Neural cell (in vitro differentiated cells): ENCODE measurements around the gene SF3B3. TPM values are rescaled to one million over a fixed set of nuclear protein-coding genes. Genes with fewer than 3 reads are reported as not detected.
"Not testable (repeated sequence)": the region's sequence is repeated elsewhere in the genome, so short reads cannot be mapped to it uniquely, and the experiment has no call there.

Experiments
- H2AFZ ChIP-seq: fragments of 200-600, 300-800 bp; sonication (generic), shearing (Covaris generic); 2 replicates; pipeline ENCODE4 v1.6.0; 2014; ENCODE audit warnings: low read depth, mild to moderate bottlenecking, antibody characterized with exemption, low read length, moderate library complexity
- H3F3A ChIP-seq: fragments of 200-600 bp; shearing (Covaris generic); 2 replicates; pipeline ENCODE4 v1.6.1; 2016; ENCODE audit warnings: mild to moderate bottlenecking, moderate library complexity, mixed read lengths, antibody characterized with exemption, low read length; ENCODE audit not compliant: insufficient read depth, poor library complexity, severe bottlenecking
- H3K27ac ChIP-seq: fragments of 200-600, 300-800 bp; sonication (generic), shearing (Covaris generic); 2 replicates; pipeline ENCODE4 v1.5.1; 2014; ENCODE audit warnings: mild to moderate bottlenecking, low read length, moderate library complexity
- H3K27me3 ChIP-seq: fragments of 300-800, 200-600 bp; sonication (generic), shearing (Covaris generic); 2 replicates; pipeline ENCODE4 v1.6.0; 2014; ENCODE audit warnings: mild to moderate bottlenecking, low read depth, low read length, moderate library complexity; ENCODE audit not compliant: insufficient read depth
- H3K36me3 ChIP-seq: fragments of 300-800, 200-600 bp; sonication (generic), shearing (Covaris generic); 2 replicates; pipeline ENCODE4 v1.5.1; 2014; ENCODE audit warnings: mild to moderate bottlenecking, antibody characterized with exemption, low read length, moderate library complexity; ENCODE audit not compliant: insufficient read depth
- H3K4me2 ChIP-seq: fragments of 300-800, 200-600 bp; sonication (generic), shearing (Covaris generic); 2 replicates; pipeline ENCODE4 v1.6.0; 2014; ENCODE audit warnings: mild to moderate bottlenecking, low read length
- H3K4me3 ChIP-seq: fragments of 300-800, 200-600 bp; sonication (generic), shearing (Covaris generic); 2 replicates; pipeline ENCODE4 v1.5.1; 2014; ENCODE audit warnings: mild to moderate bottlenecking, low read length, moderate library complexity
- H3K79me2 ChIP-seq: fragments of 200-600 bp; shearing (Covaris generic); replicated peaks from 2 replicates; pipeline ENCODE4 v1.6.0; 2014; ENCODE audit warnings: mild to moderate bottlenecking, low read length, moderate library complexity; ENCODE audit not compliant: insufficient read depth
- H3K9ac ChIP-seq: fragments of 300-800, 200-600 bp; sonication (generic), shearing (Covaris generic); 2 replicates; pipeline ENCODE4 v1.6.1; 2016; ENCODE audit warnings: mild to moderate bottlenecking, low read length, mixed read lengths
- H3K9me2 ChIP-seq: fragments of 200-600 bp; shearing (Covaris generic); 2 replicates; pipeline ENCODE4 v1.6.1; 2016; ENCODE audit warnings: mild to moderate bottlenecking, low read length, mixed read lengths; ENCODE audit not compliant: insufficient read depth
- H3K9me3 ChIP-seq: fragments of 200-600, 300-800 bp; sonication (generic), shearing (Covaris generic); 2 replicates; pipeline ENCODE4 v1.6.1; 2016; ENCODE audit warnings: mild to moderate bottlenecking, mixed run types, low read length, moderate library complexity, mixed read lengths
- H4K20me1 ChIP-seq: fragments of 200-600 bp; shearing (Covaris generic); 2 replicates; pipeline ENCODE4 v1.6.1; 2016; ENCODE audit warnings: mild to moderate bottlenecking, mixed run types; ENCODE audit not compliant: insufficient read depth
- CTCF ChIP-seq: fragments of 450-650 bp; IDR thresholded peaks from 2 replicates; pipeline ENCODE4 v1.5.1; 2014; ENCODE audit warnings: antibody characterized with exemption, mild to moderate bottlenecking, moderate library complexity; ENCODE audit not compliant: poor library complexity, severe bottlenecking
- EP300 ChIP-seq: fragments of 450-650 bp; conservative IDR thresholded peaks from 2 replicates; pipeline ENCODE4 v1.6.1; 2014; ENCODE audit warnings: antibody characterized with exemption, mild to moderate bottlenecking, moderate library complexity; ENCODE audit not compliant: poor library complexity, severe bottlenecking
- EZH2 ChIP-seq: fragments of 200-600, 300-800 bp; shearing (Covaris generic), sonication (generic); IDR thresholded peaks from 2 replicates; pipeline ENCODE4 v1.6.1; 2014; ENCODE audit warnings: antibody characterized with exemption, low read length, borderline replicate concordance, mild to moderate bottlenecking; ENCODE audit not compliant: insufficient read depth, poor library complexity, severe bottlenecking
- MXI1 ChIP-seq: fragments of 450-650 bp; conservative IDR thresholded peaks from 2 replicates; pipeline ENCODE4 v1.6.1; 2014; ENCODE audit warnings: antibody characterized with exemption, mild to moderate bottlenecking; ENCODE audit not compliant: poor library complexity, severe bottlenecking
- POLR2AphosphoS5 ChIP-seq: IDR thresholded peaks from 2 replicates; pipeline ENCODE4 v1.6.1; 2012
- RAD21 ChIP-seq: fragments of 450-650 bp; conservative IDR thresholded peaks from 2 replicates; pipeline ENCODE4 v1.6.1; 2014; ENCODE audit warnings: antibody characterized with exemption, mild to moderate bottlenecking, moderate library complexity
- REST ChIP-seq: IDR thresholded peaks from 2 replicates; pipeline ENCODE4 v1.6.1; 2012; ENCODE audit warnings: borderline replicate concordance
- SMC3 ChIP-seq: fragments of 450-650 bp; conservative IDR thresholded peaks from 2 replicates; pipeline ENCODE4 v1.6.1; 2014; ENCODE audit warnings: antibody characterized with exemption, mild to moderate bottlenecking, moderate library complexity; ENCODE audit not compliant: poor library complexity
- TAF1 ChIP-seq: IDR thresholded peaks from 2 replicates; pipeline ENCODE4 v1.6.1; 2012; ENCODE audit warnings: low read depth
- polyA plus RNA-seq: library from polyadenylated mRNA; depleted of rRNA; stranded (reverse); fragments of >200 nt; gene quantifications from 2 replicates; pipeline ENCODE4 v1.2.3, GENCODE V29; 2014

Gene SF3B3
- polyA plus RNA-seq, 1 donor from 2014 or later = 90.0 TPM

GRCh38 chr16:70523076-70523742 lies 407 bp upstream of the SF3B3 start, which contains the start of gene COG4:
Gene COG4, minus strand, starts transcription at chr16:70523554. Its CDS starts 11 bp downstream, at chr16:70523543.
- peak within 1 kb of the TSS; percentile 91 for H3K4me2 ChIP-seq
- TF ChIP-seq POLR2AphosphoS5 (peak; percentile 89), RAD21 (peak; percentile 14), MXI1 (no peak), SMC3 (no peak)
- peak within 1 kb of the TSS; percentile 87 for H3K27ac ChIP-seq
- H3K9ac ChIP-seq = peak within 1 kb of the TSS; percentile 88
- no peaks in the 10 kb centered on the region for H3F3A ChIP-seq
- peaks cover 6% of the 10 kb centered on the region for H3K36me3 ChIP-seq
- no peaks in the 10 kb centered on the region for H3K9me2 ChIP-seq
- no peaks in the 10 kb centered on the region for H3K27me3 ChIP-seq
- H3K79me2 ChIP-seq = peaks cover 54% of the 10 kb centered on the region
- H3K9me3 ChIP-seq = no peaks in the 10 kb centered on the region
- peak within 1 kb of the TSS; percentile 78 for H3K4me3 ChIP-seq
- peak within 1 kb of the TSS; percentile 70 for H2AFZ ChIP-seq
- no peaks in the 10 kb centered on the region for H4K20me1 ChIP-seq

- H3K9me2 ChIP-seq, H3F3A ChIP-seq, H3K36me3 ChIP-seq, H4K20me1 ChIP-seq, H3K27me3 ChIP-seq, H3K9me3 ChIP-seq: not testable (repeated sequence)
- H3K27ac ChIP-seq = peak overlapping the region; percentile 87
- H3K4me2 ChIP-seq = peak overlapping the region; percentile 52
- H3K79me2 ChIP-seq = peaks cover 63% of the 10 kb centered on the region
- H3K4me3 ChIP-seq = peak overlapping the region; percentile 78
- peak overlapping the region; percentile 29 for H2AFZ ChIP-seq
- peak overlapping the region; percentile 88 for H3K9ac ChIP-seq
Measured at GRCh38 chr16:70524399-70524825, 796 bp downstream of the SF3B3 start.

GRCh38 chr16:70526403-70526802 lies 2.8 kb downstream of the SF3B3 start:
- Histone ChIP-seq H3K4me2 (peak overlapping the region; percentile 16), H2AFZ (no peak overlapping the region), H3K36me3 (peaks cover 7% of the 10 kb centered on the region), H3K27ac (no peak overlapping the region), H3K9me2 (no peaks in the 10 kb centered on the region), H3K27me3 (no peaks in the 10 kb centered on the region), H3K9ac (no peak overlapping the region), H4K20me1 (no peaks in the 10 kb centered on the region), H3K9me3 (no peaks in the 10 kb centered on the region), H3K4me3 (peak overlapping the region; percentile 51), H3K79me2 (peaks cover 66% of the 10 kb centered on the region), H3F3A (no peaks in the 10 kb centered on the region)
- TF ChIP-seq REST = no peak
- no peak for TF ChIP-seq MXI1
- TF ChIP-seq EZH2 = no peak
- no peak for TF ChIP-seq EP300
- no peak for TF ChIP-seq CTCF
- TF ChIP-seq SMC3 = no peak
- no peak for TF ChIP-seq POLR2AphosphoS5
- TF ChIP-seq TAF1 = no peak
- TF ChIP-seq RAD21 = no peak
